Vagina (tissue), 2 donors: ENCODE results near the gene SPINT1.

ENCODE experiments used
- CTCF ChIP-seq, 3 experiments: fragments of 450-650 bp in 2 of 3; fragments of 200-600 bp in 1 of 3; sonication (generic) in 1 of 3; IDR thresholded peaks; one replicate each; pipeline ENCODE4 v1.5.1; 2017 to 2019; ENCODE audit warnings: antibody characterized with exemption in 3 of 3, mild to moderate bottlenecking in 2 of 3, moderate library complexity in 2 of 3
- POLR2A ChIP-seq, 2 donors: fragments of 450-650 bp; IDR thresholded peaks; one replicate each; pipeline ENCODE4 v1.6.1; 2017; ENCODE audit warnings: antibody characterized with exemption in 2 of 2, mild to moderate bottlenecking in 2 of 2, moderate library complexity in 2 of 2

- TF ChIP-seq POLR2A (IDR thresholded peaks at IDR 0.05), result no peak
- no peak for TF ChIP-seq CTCF (IDR thresholded peaks at IDR 0.05)
These were observed 18.0 kb upstream of the SPINT1 start for GRCh38 chr15:40825661-40826422.
